ENCODE measurements around the gene USP20. TPM values are rescaled to one million over a fixed set of nuclear protein-coding genes. Genes with fewer than 3 reads are reported as not detected.

Gene USP20
- total and polyA plus RNA-seq, 10 of the 15 experiments (the other 5 are each of a cell fraction or from before 2014, with no cell fraction given): 0.66 to 23.3 (median 11.0) TPM

GRCh38 chr9:129895376-129896268 is 60.4 kb downstream of the USP20 start:
- H3K36me3 ChIP-seq (ENCODE audit: control insufficient read depth in 2 of 2, insufficient read depth in 2 of 2, low read length in 1 of 2): peaks cover 20 to 62% of the 10 kb centered on the region in 2 experiments
- SMC1A ChIA-PET (ENCODE audit: uncharacterized antibody, unreplicated experiment): interaction anchor here (0.6 to 1.1 kb wide), 2 partner anchors 36 to 69 kb away, joined by 4 read pairs; no protein-coding TSS in a partner anchor
- CTCF ChIA-PET: interaction anchor here (0.6 to 1.5 kb wide), 2 partner anchors 10 to 165 kb away, joined by 3 to 8 read pairs; no protein-coding TSS in a partner anchor
- no peak overlapping the region for H2AFZ ChIP-seq (ENCODE audit: control insufficient read depth, low read depth, low read length)
- RAD21 ChIA-PET (ENCODE audit: unreplicated experiment): interaction anchor here (1.2 kb wide), 1 partner anchor 37 kb away, joined by 6 read pairs; no protein-coding TSS in a partner anchor
- no peak overlapping the region for H3K27ac ChIP-seq (ENCODE audit: control insufficient read depth, insufficient read depth)
- H3K4me3 ChIP-seq: no peak overlapping the region
- WGBS (ENCODE audit: insufficient coverage, insufficient replicate concordance, low lambda C conversion rate, missing lambda C conversion rate): 94% methylated on average over 17 of the region's 17 CpGs
- intact Hi-C loops (cut with micrococcal nuclease; ENCODE audit: unreplicated experiment) (no loop called here), in situ Hi-C loops (cut with MboI) (no loop called here)
- no peak overlapping the region for H3K4me2 ChIP-seq (ENCODE audit: control insufficient read depth, insufficient read depth)
- no peak overlapping the region for H3K9ac ChIP-seq (ENCODE audit: control insufficient read depth, insufficient read depth, low read length)
- H4K20me1 ChIP-seq (ENCODE audit: control insufficient read depth, insufficient read depth): no peaks in the 10 kb centered on the region
- DNase-seq (ENCODE audit: low read depth, low spot score) (no peak), FAIRE-seq (no peak), ATAC-seq (no peak)
- no peaks in the 10 kb centered on the region; the same call in 2 of the 3 replicates for H3K9me3 ChIP-seq (replicated peaks; ENCODE audit: control insufficient read depth, insufficient read depth, low read length)
- peaks cover 83% of the 10 kb centered on the region for H3K4me1 ChIP-seq (ENCODE audit: control insufficient read depth, insufficient read depth, low read length)
- POLR2A ChIA-PET: interaction anchor here (1.2 kb wide), 1 partner anchor 9 kb away, joined by 3 read pairs; no protein-coding TSS in a partner anchor
- no peaks in the 10 kb centered on the region for H3K27me3 ChIP-seq (replicated peaks in 1 of 2; ENCODE audit: control insufficient read depth in 2 of 2, insufficient read depth in 2 of 2, low read length in 1 of 2)
- peaks cover 40% of the 10 kb centered on the region for H3K79me2 ChIP-seq (ENCODE audit: control insufficient read depth, insufficient read depth, low read length)
- BruUV-seq (replicated peaks): TSS peak; percentile 33
- no peak for TF ChIP-seq ZNF207 (IDR thresholded peaks at IDR 0.05; ENCODE audit: borderline replicate concordance)
- TF ChIP-seq BHLHE40 (IDR thresholded peaks at IDR 0.05; ENCODE audit: borderline replicate concordance in 1 of 2, low read depth in 2 of 2, low read length in 1 of 2): no peak
- peak; percentile 30; the same call in 1 of the 2 replicates for TF ChIP-seq POLR2AphosphoS5 (IDR thresholded peaks at IDR 0.05; ENCODE audit: low read length)
- TF ChIP-seq ZBTB40 (IDR thresholded peaks at IDR 0.05; ENCODE audit: borderline replicate concordance): no peak
- TF ChIP-seq POLR2A (IDR thresholded peaks at IDR 0.05; ENCODE audit: low read depth, low read length): peak; percentile 43; the same call in 1 of the 2 replicates
- TF ChIP-seq CEBPZ (IDR thresholded peaks at IDR 0.05; ENCODE audit: low read depth, low read length): no peak
- TF ChIP-seq MTA3 (IDR thresholded peaks at IDR 0.05; ENCODE audit: borderline replicate concordance, low read length): no peak
- TF ChIP-seq ZNF274 (IDR thresholded peaks at IDR 0.05; ENCODE audit: insufficient read depth, insufficient read length): no peak
- no peak for TF ChIP-seq KDM1A (IDR thresholded peaks at IDR 0.05; ENCODE audit: borderline replicate concordance)
- no peak for TF ChIP-seq CHD1 (IDR thresholded peaks at IDR 0.05; ENCODE audit: low read depth, low read length)
- no peak for TF ChIP-seq PBX3 (IDR thresholded peaks at IDR 0.05; ENCODE audit: insufficient replicate concordance, low read depth, low read length)
- no peak for TF ChIP-seq NR2F1 (conservative IDR thresholded peaks at IDR 0.05)
- no peak for TF ChIP-seq DPF2 (IDR thresholded peaks at IDR 0.05)
- TF ChIP-seq NR2C1 (IDR thresholded peaks at IDR 0.05): no peak
- TF ChIP-seq GATAD2B (conservative IDR thresholded peaks at IDR 0.05; ENCODE audit: low read depth): no peak
